ENCODE data around the gene TBATA.

The TBATA gene

GRCh38 chr10:70758757-70759514, 26.2 kb downstream of the TBATA start:
- no peaks in the 10 kb centered on the region for H3K9me3 ChIP-seq (ENCODE audit: low read length)
- H4K20me1 ChIP-seq (ENCODE audit: insufficient read depth, low read length) = no peaks in the 10 kb centered on the region
- H3K27me3 ChIP-seq (ENCODE audit: insufficient read depth, low read length) = no peaks in the 10 kb centered on the region; the same call in 1 of the 2 replicates
- no peaks in the 10 kb centered on the region for H3K9me2 ChIP-seq (ENCODE audit: low read depth, low read length)
- no peaks in the 10 kb centered on the region for H3K36me3 ChIP-seq (ENCODE audit: insufficient read depth, low read length)
- TF ChIP-seq EZH2 (IDR thresholded peaks at IDR 0.05; ENCODE audit: borderline replicate concordance, low read length) (no peak), CTCF (IDR thresholded peaks at IDR 0.05; ENCODE audit: low read length) (peak; percentile 75)
- no peak overlapping the region for H3K4me2 ChIP-seq (ENCODE audit: low read length)
- H3K4me3 ChIP-seq (ENCODE audit: low read depth, low read length, poor library complexity, severe bottlenecking) = no peak overlapping the region
- no peaks in the 10 kb centered on the region for H3K79me2 ChIP-seq (ENCODE audit: insufficient read depth, low read length)
- no peak overlapping the region for H3K27ac ChIP-seq (ENCODE audit: low read depth, low read length, poor library complexity, severe bottlenecking)
- H2AFZ ChIP-seq (ENCODE audit: low read length) = no peak overlapping the region
- no peak overlapping the region for H3K9ac ChIP-seq (ENCODE audit: low read length)
- no peaks in the 10 kb centered on the region for H3F3A ChIP-seq (ENCODE audit: insufficient read depth, low read length)
- H3K4me1 ChIP-seq (ENCODE audit: insufficient read depth, low read length, severe bottlenecking) = no peaks in the 10 kb centered on the region

DNA sequence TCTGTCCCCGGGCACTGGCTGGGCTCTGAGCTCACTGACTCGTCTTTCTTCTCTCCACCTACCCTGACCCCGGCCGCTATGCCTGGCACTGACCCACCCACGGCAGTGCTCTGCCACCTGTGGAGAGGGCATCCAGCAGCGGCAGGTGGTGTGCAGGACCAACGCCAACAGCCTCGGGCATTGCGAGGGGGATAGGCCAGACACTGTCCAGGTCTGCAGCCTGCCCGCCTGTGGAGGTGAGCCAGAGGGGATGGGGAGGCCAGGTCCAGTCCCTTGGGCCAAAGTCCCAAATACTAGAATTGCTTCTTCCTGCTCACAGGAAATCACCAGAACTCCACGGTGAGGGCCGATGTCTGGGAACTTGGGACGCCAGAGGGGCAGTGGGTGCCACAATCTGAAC, 27.3 kb downstream of the TBATA start:
- no peaks in the 10 kb centered on the region for H3K36me3 ChIP-seq (ENCODE audit: insufficient read depth, low read length)
- TF ChIP-seq CTCF (IDR thresholded peaks at IDR 0.05; ENCODE audit: low read length) (no peak), EZH2 (IDR thresholded peaks at IDR 0.05; ENCODE audit: borderline replicate concordance, low read length) (no peak)
- H3K27me3 ChIP-seq (ENCODE audit: insufficient read depth, low read length) = no peaks in the 10 kb centered on the region
- H2AFZ ChIP-seq (ENCODE audit: low read length) = no peak overlapping the region
- H3K4me1 ChIP-seq (ENCODE audit: insufficient read depth, low read length, severe bottlenecking) = no peaks in the 10 kb centered on the region
- H3K4me2 ChIP-seq (ENCODE audit: low read length) = no peak overlapping the region
- no peak overlapping the region for H3K9ac ChIP-seq (ENCODE audit: low read length)
- H3K9me3 ChIP-seq (ENCODE audit: low read length) = no peaks in the 10 kb centered on the region
- H3K4me3 ChIP-seq (ENCODE audit: low read depth, low read length, poor library complexity, severe bottlenecking) = no peak overlapping the region
- H3K9me2 ChIP-seq (ENCODE audit: low read depth, low read length) = no peaks in the 10 kb centered on the region
- no peaks in the 10 kb centered on the region for H4K20me1 ChIP-seq (ENCODE audit: insufficient read depth, low read length)
- H3F3A ChIP-seq (ENCODE audit: insufficient read depth, low read length) = no peaks in the 10 kb centered on the region
- no peak overlapping the region for H3K27ac ChIP-seq (ENCODE audit: low read depth, low read length, poor library complexity, severe bottlenecking)
- H3K79me2 ChIP-seq (ENCODE audit: insufficient read depth, low read length) = no peaks in the 10 kb centered on the region

GRCh38 chr10:70756700-70757360, 28.3 kb downstream of the TBATA start:
- H3K27me3 ChIP-seq (ENCODE audit: insufficient read depth, low read length) = no peaks in the 10 kb centered on the region
- no peaks in the 10 kb centered on the region for H3K9me3 ChIP-seq (ENCODE audit: low read length)
- H3K9ac ChIP-seq (ENCODE audit: low read length) = no peak overlapping the region
- no peaks in the 10 kb centered on the region for H3K36me3 ChIP-seq (ENCODE audit: insufficient read depth, low read length)
- no peak overlapping the region for H2AFZ ChIP-seq (ENCODE audit: low read length)
- H3K79me2 ChIP-seq (ENCODE audit: insufficient read depth, low read length) = no peaks in the 10 kb centered on the region
- no peak overlapping the region for H3K4me2 ChIP-seq (ENCODE audit: low read length)
- no peaks in the 10 kb centered on the region for H3K9me2 ChIP-seq (ENCODE audit: low read depth, low read length)
- TF ChIP-seq EZH2 (IDR thresholded peaks at IDR 0.05; ENCODE audit: borderline replicate concordance, low read length) = no peak
- no peak for TF ChIP-seq CTCF (IDR thresholded peaks at IDR 0.05; ENCODE audit: low read length)
- no peaks in the 10 kb centered on the region for H3F3A ChIP-seq (ENCODE audit: insufficient read depth, low read length)
- no peak overlapping the region for H3K27ac ChIP-seq (ENCODE audit: low read depth, low read length, poor library complexity, severe bottlenecking)
- no peaks in the 10 kb centered on the region for H4K20me1 ChIP-seq (ENCODE audit: insufficient read depth, low read length)
- no peak overlapping the region for H3K4me3 ChIP-seq (ENCODE audit: low read depth, low read length, poor library complexity, severe bottlenecking)
- no peaks in the 10 kb centered on the region for H3K4me1 ChIP-seq (ENCODE audit: insufficient read depth, low read length, severe bottlenecking)

All from OCI-LY1 (cell line).